LoVo (cell line): ENCODE measurements around the gene DNMT3A.
A peak's percentile ranks its signal among the peaks of the same experiment; 100 is the strongest.

Experiments
- DNase-seq: peaks from one replicate; pipeline ENCODE4 v3.0.0-alpha.2; 2016; ENCODE audit warnings: low spot score

The DNMT3A gene

GRCh38 chr2:25343187-25343825 is 1.6 kb upstream of the DNMT3A start:
- no peak for DNase-seq

GRCh38 chr2:25342372-25343186 is 854 bp upstream of the DNMT3A start:
- DNase-seq: peak; percentile 86

- no peak for DNase-seq
Observed at GRCh38 chr2:25341011-25341727, 556 bp downstream of the DNMT3A start.

- DNase-seq: no peak
Observed at GRCh38 chr2:25340181-25340921, 1.4 kb downstream of the DNMT3A start.

- DNase-seq: no peak
Observed at GRCh38 chr2:25339791-25340180, 1.9 kb downstream of the DNMT3A start.

GRCh38 chr2:25339211-25339674 is 2.5 kb downstream of the DNMT3A start:
- no peak for DNase-seq

GRCh38 chr2:25338401-25338800 is 3.3 kb downstream of the DNMT3A start:
- no peak for DNase-seq

- DNase-seq: no peak
Observed at GRCh38 chr2:25337891-25338290, 3.8 kb downstream of the DNMT3A start.

GRCh38 chr2:25337276-25337675 is 4.4 kb downstream of the DNMT3A start:
- no peak for DNase-seq

GRCh38 chr2:25336383-25336841 is 5.3 kb downstream of the DNMT3A start:
- no peak for DNase-seq

GRCh38 chr2:25335971-25336370 is 5.8 kb downstream of the DNMT3A start:
- DNase-seq: no peak

- no peak for DNase-seq
Observed at GRCh38 chr2:25335204-25335603, 6.5 kb downstream of the DNMT3A start.

GRCh38 chr2:25334482-25334881 is 7.2 kb downstream of the DNMT3A start:
- DNase-seq: no peak

- DNase-seq: no peak
Observed at GRCh38 chr2:25333981-25334380, 7.7 kb downstream of the DNMT3A start.

GRCh38 chr2:25332571-25332970 is 9.2 kb downstream of the DNMT3A start:
- DNase-seq: no peak

- DNase-seq: no peak
Observed at GRCh38 chr2:25331686-25332365, 9.9 kb downstream of the DNMT3A start.

- DNase-seq: no peak
Observed at GRCh38 chr2:25330937-25331336, 10.8 kb downstream of the DNMT3A start.

- DNase-seq: no peak
Observed at GRCh38 chr2:25330273-25330672, 11.5 kb downstream of the DNMT3A start.

- no peak for DNase-seq
Observed at GRCh38 chr2:25328152-25329085, 13.3 kb downstream of the DNMT3A start.

- no peak for DNase-seq
Observed at GRCh38 chr2:25326326-25327013, 15.3 kb downstream of the DNMT3A start.
